IPS-15b (cell line): ENCODE data around the gene NOSIP.
A peak's percentile ranks its signal among the peaks of the same experiment; 100 is the strongest.

ENCODE experiments used
- H3K27me3 ChIP-seq: one replicate; pipeline ENCODE4 v1.6.1; 2013; ENCODE audit warnings: low read length; ENCODE audit not compliant: control insufficient read depth, insufficient read depth
- H3K36me3 ChIP-seq: one replicate; pipeline ENCODE4 v1.6.1; 2013; ENCODE audit warnings: low read length; ENCODE audit not compliant: control insufficient read depth, insufficient read depth
- H3K4me1 ChIP-seq: one replicate; pipeline ENCODE4 v1.6.1; 2013; ENCODE audit warnings: mild to moderate bottlenecking, low read length; ENCODE audit not compliant: control insufficient read depth, insufficient read depth
- H3K4me3 ChIP-seq: one replicate; pipeline ENCODE4 v1.5.1; 2013; ENCODE audit warnings: low read depth, low read length
- H3K9ac ChIP-seq: one replicate; pipeline ENCODE4 v1.6.1; 2013; ENCODE audit warnings: low read depth, mild to moderate bottlenecking, low read length
- H3K9me3 ChIP-seq: one replicate; pipeline ENCODE4 v1.6.1; 2013; ENCODE audit warnings: mild to moderate bottlenecking, low read length; ENCODE audit not compliant: control insufficient read depth, insufficient read depth

The NOSIP gene

DNA sequence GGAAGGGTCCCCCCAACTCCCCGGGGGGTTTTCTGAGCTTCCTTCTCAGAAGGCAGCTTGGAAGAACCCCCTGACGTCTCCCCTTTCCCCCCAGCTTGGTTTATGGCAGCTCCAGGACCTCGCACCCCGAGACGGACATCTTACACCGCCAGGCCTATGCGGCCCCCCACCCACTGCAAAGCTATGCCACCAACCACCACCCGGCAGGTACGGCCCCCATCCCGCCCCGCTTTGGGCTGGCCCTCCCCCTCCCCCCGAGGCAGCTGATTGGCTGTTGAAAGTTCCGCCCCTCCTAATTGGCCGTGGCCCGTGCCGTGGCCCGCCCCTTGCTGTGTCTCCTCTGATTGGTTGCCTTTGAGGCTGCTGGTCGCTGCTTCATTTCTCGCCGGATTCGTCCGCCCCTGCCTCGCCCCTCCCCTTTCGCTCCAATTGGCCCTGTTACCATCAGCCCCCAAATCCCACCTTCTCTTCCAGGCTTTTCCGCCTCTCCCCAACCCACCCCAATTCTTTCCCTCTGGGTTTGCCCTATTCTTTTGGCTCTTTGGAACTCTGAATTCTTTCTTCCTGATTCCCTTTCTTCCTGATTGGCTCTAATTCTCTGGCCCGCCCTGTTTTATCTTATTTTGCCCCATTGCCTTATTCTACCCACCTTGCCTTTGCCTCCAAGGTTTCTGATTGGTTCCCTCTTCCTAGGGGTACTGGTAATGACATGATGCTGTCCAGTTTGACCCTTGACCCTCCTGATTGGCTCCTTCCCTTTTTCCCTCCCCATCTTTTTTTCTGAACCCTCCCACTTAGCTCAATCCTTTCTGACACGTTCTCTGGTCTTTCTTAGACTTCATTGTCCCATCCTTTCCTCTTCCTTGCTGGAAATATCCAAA is 13.1 kb upstream of the NOSIP start:
- H3K9ac ChIP-seq: peak overlapping the region; percentile 47
- H3K9me3 ChIP-seq: no peaks in the 10 kb centered on the region
- no peaks in the 10 kb centered on the region for H3K27me3 ChIP-seq
- H3K4me3 ChIP-seq: peak overlapping the region; percentile 81
- H3K36me3 ChIP-seq: peaks cover 35% of the 10 kb centered on the region
- peaks cover 9% of the 10 kb centered on the region for H3K4me1 ChIP-seq

DNA sequence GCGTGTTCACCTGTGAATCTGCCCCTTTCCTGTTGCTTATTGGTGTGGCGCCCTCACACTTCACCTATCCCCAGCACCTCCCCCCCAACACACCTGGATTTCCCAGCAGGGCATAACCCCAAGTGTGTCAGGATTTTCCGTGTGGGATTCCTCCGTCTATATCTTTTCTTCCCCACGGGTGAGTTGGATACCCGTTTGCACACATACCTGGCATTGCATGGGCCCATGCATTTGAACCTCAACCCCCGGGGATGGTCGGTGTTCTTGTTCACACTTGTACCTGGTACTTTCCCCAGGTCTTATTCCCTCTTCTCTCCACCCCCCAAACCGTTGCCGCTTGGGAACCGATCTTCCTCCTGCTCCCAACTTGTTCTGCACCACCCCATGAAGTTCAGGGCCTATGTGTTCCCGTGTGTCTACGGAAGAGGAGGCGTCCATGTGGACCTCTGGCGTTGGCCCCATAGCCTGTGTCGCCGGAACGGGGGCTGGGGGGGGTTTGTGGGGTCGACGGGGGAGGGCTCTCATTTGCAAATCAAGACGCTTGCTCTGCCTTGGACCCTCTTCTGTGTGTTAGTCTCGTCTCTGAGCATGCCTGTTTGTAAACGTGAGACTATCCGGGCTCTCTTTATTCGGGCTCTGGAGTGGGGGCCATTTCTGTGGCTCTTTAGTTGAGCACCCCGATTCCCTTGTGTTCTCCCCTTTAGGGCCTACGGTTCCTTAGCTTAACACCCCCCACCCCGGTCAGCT is 12.3 kb upstream of the NOSIP start:
- Histone ChIP-seq H3K27me3 (no peaks in the 10 kb centered on the region), H3K4me3 (peak overlapping the region; percentile 81), H3K9ac (peak overlapping the region; percentile 81), H3K9me3 (no peaks in the 10 kb centered on the region), H3K36me3 (peaks cover 29% of the 10 kb centered on the region), H3K4me1 (peaks cover 9% of the 10 kb centered on the region)

DNA sequence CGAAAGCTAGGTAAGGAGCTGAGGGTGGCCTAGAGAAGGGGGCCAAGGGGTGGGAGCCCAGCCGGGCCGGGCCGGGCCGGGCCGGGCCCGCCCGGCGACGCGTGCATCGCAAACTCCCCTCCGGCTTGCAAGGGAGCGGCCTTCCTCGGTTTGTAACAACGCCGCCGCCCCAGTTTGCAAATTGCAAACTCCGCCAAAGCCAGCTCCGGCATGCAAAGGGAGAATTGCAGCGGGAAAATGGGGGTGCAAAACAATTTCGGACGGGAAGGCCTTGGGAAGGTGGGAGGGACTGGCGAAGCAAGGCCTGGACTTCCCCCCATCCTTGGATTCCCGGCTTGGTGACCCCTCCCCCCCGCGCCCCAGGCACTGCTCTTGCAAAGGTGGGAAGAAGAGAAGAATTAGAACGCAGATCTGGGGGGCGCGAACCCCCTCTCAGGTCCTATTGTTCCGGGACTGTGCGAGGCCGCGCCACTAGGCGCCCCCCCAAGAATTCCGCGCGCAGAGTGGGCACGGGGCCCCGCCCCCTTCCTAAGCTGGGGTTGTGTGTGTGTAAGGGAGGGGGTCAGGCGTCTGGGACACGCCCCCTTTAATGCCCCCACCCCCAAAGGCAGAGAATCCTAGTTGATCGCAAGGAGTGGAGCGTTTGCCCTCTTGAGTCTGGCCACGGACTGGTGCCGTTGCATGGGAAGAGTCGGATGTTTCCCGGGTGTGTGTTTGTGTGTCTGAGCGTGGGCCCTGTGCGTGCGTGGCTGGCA is 11.6 kb upstream of the NOSIP start:
- Histone ChIP-seq H3K36me3 (peaks cover 24% of the 10 kb centered on the region), H3K4me1 (peaks cover 9% of the 10 kb centered on the region), H3K4me3 (peak overlapping the region; percentile 81), H3K9ac (peak overlapping the region; percentile 81), H3K27me3 (no peaks in the 10 kb centered on the region), H3K9me3 (no peaks in the 10 kb centered on the region)

DNA sequence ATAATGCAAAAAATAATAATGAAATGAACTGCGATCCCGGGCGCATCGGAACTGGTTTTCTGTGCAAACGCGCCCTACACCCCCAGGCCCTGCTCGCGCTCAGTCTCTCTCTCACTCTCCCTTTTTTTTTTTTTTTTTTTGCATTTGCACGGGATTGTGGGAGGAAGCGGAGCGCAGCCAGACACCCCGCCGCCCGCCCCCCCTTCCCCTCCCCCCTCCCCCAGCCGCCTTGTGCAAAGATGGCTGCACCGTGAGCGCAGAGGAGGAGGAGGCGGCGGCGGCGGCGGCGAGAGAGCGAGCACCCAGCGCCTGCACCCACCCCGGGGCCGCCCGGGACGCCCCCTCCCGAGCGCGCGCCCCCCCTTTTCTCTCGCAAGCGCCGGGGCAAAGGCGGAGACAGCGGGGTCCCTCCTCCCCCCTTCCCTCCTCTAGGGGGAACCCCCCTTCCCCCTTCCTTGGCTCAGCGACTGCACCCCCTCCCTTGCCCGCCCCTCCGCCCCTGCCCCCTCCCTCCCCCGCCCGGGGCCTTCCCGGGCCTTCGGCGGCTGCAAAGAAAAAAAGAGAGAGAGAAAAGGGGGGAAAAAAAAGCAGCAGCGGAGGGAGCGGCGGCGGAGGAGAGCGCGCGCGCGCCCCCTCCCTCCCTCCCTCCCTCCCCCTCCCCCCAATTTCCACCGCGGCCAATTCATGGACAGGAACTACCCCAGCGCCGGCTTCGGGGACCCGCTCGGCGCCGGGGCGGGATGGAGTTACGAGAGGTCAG is 10.8 kb upstream of the NOSIP start, which contains the start of gene PRR12:
TSS of gene PRR12 (plus strand) at position 212 of the 760 bp plus-strand sequence. CDS start at position 685, 473 bp downstream.
- H3K27me3 ChIP-seq: no peaks in the 10 kb centered on the region
- H3K36me3 ChIP-seq: peaks cover 22% of the 10 kb centered on the region
- peak within 1 kb of the TSS; percentile 90 for H3K9ac ChIP-seq
- H3K4me3 ChIP-seq: peak within 1 kb of the TSS; percentile 98
- peaks cover 9% of the 10 kb centered on the region for H3K4me1 ChIP-seq
- no peaks in the 10 kb centered on the region for H3K9me3 ChIP-seq

DNA sequence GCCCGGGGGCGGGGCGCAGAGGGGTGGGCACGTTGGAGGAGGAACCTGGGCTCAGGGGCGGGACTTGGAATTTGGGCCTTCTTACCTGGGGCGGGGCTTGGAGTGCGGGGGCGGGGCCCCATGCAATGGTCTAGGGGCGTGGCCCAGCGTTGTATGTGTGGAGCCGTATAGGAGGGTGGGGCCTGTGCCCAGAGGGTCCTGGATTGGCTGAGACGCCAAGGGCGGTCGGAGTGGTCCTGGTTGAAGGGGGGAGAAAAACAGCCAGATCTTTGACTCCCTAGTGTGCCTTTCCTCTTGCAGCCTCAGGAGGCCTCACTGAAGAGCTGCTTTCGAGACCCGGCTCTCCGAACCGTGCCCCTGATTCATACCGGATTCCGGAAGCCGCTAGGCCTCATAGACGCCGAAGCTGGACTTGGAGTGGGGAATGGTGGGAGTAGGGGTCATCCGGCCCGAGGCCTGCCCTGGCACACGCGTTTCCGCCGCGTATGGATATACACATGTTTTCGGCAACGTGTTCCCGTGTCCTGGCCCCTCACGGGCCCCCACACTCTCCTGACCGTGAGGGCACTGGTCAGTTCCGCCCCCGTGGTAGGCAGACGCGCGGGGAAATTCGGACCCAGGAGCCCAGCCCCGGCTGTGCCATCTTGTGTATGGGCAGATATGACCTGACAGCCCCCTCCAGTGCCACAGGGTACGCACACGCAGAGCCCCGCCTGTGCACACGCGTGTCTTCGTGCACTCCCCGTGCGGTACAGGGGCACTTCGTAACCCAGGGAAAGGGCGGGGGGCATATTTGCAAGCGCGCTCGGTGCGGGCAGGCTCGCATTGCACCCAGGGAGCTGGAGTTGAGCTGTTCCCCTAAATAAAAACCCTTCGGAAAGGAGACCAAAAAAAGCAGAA is 10.0 kb upstream of the NOSIP start:
- H3K4me1 ChIP-seq: peaks cover 11% of the 10 kb centered on the region
- no peaks in the 10 kb centered on the region for H3K9me3 ChIP-seq
- peak overlapping the region; percentile 98 for H3K4me3 ChIP-seq
- H3K36me3 ChIP-seq: peaks cover 17% of the 10 kb centered on the region
- H3K9ac ChIP-seq: peak overlapping the region; percentile 90
- no peaks in the 10 kb centered on the region for H3K27me3 ChIP-seq

DNA sequence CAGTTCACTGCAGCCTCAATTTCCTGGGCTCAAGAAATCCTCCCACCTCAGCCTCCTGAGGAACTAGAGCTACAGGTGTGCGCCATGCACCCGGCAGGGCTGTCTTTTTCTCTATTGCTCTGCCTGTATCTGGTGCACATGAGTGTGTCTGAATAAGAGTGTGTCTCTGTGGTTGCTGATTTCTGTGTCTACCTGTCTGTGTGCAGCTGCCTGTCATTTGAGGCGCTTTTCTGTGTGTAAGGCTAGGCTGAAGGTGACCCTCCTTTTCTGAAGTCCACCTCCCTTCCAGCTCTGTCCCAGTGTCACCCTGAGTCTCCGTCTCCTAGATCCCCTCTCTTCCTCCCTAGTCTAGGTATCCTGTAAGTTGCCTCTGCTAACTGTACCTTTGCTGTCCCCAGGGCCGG is 9.1 kb upstream of the NOSIP start:
- Histone ChIP-seq H3K4me3 (peak overlapping the region; percentile 39), H3K36me3 (peaks cover 10% of the 10 kb centered on the region), H3K9ac (peak overlapping the region; percentile 54), H3K27me3 (no peaks in the 10 kb centered on the region), H3K9me3 (no peaks in the 10 kb centered on the region), H3K4me1 (peaks cover 14% of the 10 kb centered on the region)

DNA sequence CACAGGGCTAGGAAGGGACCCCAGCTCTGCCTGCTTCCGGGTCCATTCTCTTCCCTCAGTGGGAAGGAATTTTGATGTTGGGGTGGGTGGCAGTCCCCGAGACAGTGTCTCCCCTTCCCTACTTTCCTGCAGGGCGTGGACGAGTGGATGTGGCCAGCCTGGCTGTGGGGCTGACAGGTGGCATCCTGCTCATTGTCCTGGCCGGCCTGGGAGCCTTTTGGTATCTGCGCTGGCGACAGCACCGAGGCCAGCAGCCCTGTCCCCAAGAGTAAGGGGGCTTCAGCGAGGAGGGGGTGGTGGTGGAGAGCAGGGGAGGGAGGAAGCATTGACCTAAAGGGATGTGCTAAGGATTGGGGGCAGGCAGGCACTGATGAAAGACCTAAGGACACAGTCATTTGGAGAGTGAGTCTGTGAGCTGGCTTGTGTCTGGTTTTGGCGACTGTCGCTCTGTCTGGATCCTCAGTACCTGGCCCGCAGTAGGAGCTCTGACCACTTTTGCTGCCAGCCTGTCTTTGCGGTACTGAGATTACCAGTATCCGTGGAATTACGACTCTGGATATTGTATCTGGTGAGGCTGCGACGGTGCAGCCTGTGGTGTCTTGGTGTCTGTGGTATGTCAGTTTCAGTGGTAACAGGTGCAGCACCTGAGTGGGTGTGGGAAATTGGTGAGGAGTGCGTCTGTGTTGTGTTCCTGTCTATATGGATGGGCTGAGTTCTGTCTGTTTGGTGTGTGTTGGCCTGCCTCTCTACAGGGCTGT is 8.2 kb upstream of the NOSIP start:
- H3K4me1 ChIP-seq: peaks cover 8% of the 10 kb centered on the region
- H3K9ac ChIP-seq: no peak overlapping the region
- H3K27me3 ChIP-seq: no peaks in the 10 kb centered on the region

DNA sequence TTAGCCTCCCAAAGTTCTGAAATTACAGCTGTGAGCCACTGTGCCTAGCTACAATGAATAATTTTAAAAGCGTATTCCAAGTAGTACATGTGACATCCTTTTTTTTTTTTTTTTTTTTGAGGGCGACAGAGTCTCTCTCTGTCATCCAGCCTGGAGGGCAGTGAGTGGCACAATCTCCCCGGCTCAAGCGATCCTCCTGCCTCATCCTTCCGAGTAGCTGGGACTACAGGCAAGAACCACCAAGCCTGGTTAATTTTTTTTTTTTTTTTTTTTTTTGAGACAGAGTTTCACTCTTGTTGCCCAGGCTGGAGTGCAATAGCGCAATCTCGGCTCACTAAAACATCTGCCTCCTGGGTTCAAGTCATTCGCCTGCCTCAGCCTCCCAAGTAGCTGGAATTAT is 6.9 kb upstream of the NOSIP start:
- no peak overlapping the region for H3K9ac ChIP-seq
- H3K4me3 ChIP-seq: no peak overlapping the region
- no peaks in the 10 kb centered on the region for H3K36me3 ChIP-seq
- H3K27me3 ChIP-seq: no peaks in the 10 kb centered on the region
- H3K4me1 ChIP-seq: peaks cover 8% of the 10 kb centered on the region
- no peaks in the 10 kb centered on the region for H3K9me3 ChIP-seq

More for the DNA sequence above, 8.2 kb upstream of the NOSIP start:
- Histone ChIP-seq H3K36me3 (peaks cover 2% of the 10 kb centered on the region), H3K4me3 (no peak overlapping the region), H3K9me3 (no peaks in the 10 kb centered on the region)

DNA sequence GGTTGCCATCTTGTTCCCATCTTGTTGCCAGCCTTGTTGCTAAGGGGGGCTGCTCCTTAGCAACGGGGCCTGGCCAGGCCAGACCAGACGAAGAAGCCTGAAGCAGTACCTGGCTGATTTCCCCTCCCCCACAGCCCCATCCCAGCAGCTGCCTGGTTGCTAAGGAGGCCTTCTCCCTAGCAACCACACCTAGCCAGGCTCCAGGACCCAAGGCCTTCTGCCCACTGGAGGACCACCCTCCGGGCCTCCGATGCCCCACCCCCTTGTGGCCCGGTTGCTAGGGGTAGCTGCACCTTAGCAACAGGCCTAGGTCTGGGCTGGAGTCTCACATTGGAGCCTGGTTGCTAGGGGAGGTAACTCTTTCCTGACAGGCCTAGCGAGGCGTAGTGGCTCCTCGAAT is 4.7 kb upstream of the NOSIP start:
- no peak overlapping the region for H3K9ac ChIP-seq
- H3K27me3 ChIP-seq: no peaks in the 10 kb centered on the region
- peaks cover 13% of the 10 kb centered on the region for H3K4me1 ChIP-seq
- H3K9me3 ChIP-seq: no peaks in the 10 kb centered on the region
- no peaks in the 10 kb centered on the region for H3K36me3 ChIP-seq
- no peak overlapping the region for H3K4me3 ChIP-seq

DNA sequence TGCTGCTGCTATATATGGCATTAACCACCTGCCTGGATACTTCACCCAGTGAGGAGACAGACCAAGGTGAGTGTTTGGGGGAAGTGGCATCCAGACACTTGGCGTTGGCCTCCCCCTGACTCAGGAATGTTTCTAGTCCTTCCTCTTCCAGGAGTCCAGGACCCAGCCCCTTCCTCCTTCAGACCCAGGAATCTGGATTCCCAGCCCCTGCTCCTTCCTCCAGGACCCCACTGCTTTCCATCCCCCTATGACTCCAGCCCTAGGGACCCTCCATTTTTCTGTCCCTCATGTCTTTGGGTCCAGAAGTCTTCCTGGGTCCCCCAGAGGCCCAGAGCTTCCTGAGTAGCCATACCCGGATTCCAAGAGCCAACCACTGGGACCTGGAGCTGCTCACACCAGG is 2.9 kb upstream of the NOSIP start:
- Histone ChIP-seq H3K36me3 (no peaks in the 10 kb centered on the region), H3K27me3 (no peaks in the 10 kb centered on the region), H3K9ac (no peak overlapping the region), H3K4me1 (peaks cover 10% of the 10 kb centered on the region), H3K4me3 (no peak overlapping the region), H3K9me3 (no peaks in the 10 kb centered on the region)
